ENCODE data around the gene GALK2. TPM values are rescaled to one million over a fixed set of nuclear protein-coding genes. Genes with fewer than 3 reads are reported as not detected.

The GALK2 gene
- total and polyA plus RNA-seq, 2 experiments from 2014 or later: 25.3 to 31.4 TPM

DNA sequence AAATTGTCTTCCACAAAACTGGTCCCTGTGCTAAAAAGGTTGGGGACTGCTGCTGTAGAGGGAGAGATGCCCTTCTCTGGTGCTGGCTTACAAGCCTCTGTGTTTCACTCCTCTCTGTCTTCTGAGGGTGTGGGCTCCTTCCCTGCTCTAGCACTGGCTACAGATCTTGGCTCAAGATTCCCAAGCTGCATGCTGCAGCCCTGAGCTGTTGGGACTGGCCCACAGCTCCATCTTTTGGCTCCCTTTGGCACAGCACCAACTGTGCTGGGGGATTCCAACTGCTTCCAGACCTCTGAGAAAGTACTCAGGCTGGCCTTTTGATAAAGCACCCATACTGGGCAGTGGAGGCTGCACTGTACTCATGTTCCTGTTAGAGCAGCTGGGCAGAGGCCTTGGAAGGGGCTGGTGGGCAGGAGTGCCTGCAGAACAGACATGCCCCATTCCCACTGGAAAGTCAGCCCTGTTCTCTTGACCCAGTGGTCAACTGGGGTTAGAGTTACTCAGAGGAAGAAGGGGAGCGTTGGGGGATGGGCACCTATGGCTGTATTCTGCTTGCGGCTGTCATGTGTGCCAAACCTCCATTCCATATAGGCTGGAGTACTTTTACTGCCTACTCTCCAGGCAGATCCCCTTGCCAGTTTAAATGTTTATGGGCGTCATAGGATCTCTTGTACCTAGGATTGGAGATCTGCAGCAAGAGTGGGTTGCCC, 55.7 kb downstream of the GALK2 start:
- peak; percentile 45 for DNase-seq (ENCODE audit: low spot score)
- Histone ChIP-seq H3K4me2 (no peak overlapping the region), H4K20me1 (ENCODE audit: insufficient read depth, poor library complexity, severe bottlenecking) (no peaks in the 10 kb centered on the region), H3K27me3 (no peaks in the 10 kb centered on the region), H3K27ac (no peak overlapping the region), H3K9me2 (replicated peaks; ENCODE audit: insufficient read depth) (no peaks in the 10 kb centered on the region), H3K4me3 (no peak overlapping the region), H3K36me3 (replicated peaks; ENCODE audit: insufficient read depth, low read depth) (no peaks in the 10 kb centered on the region), H3K4me1 (ENCODE audit: insufficient read depth) (no peaks in the 10 kb centered on the region), H3K79me2 (peaks cover 34% of the 10 kb centered on the region), H3K9me3 (ENCODE audit: low read depth) (no peaks in the 10 kb centered on the region), H2AFZ (no peak overlapping the region)
- TF ChIP-seq CTCF (IDR thresholded peaks at IDR 0.05; ENCODE audit: poor library complexity): peak; percentile 26
- no peak for TF ChIP-seq EZH2phosphoT487 (IDR thresholded peaks at IDR 0.05; ENCODE audit: low read depth, severe bottlenecking, unreplicated experiment)
- no peak for TF ChIP-seq EZH2 (IDR thresholded peaks at IDR 0.05; ENCODE audit: borderline replicate concordance)
- 91% methylated on average over 3 of the region's 3 CpGs for WGBS (ENCODE audit: low lambda C conversion rate, missing lambda C conversion rate)

- DNase-seq (ENCODE audit: low spot score): no peak
- no peak overlapping the region for H3K4me2 ChIP-seq
- no peaks in the 10 kb centered on the region for H3K27me3 ChIP-seq
- H3K4me1 ChIP-seq (ENCODE audit: insufficient read depth): no peaks in the 10 kb centered on the region
- no peak overlapping the region for H3K4me3 ChIP-seq
- H3K9me2 ChIP-seq (replicated peaks; ENCODE audit: insufficient read depth): no peaks in the 10 kb centered on the region
- no peak overlapping the region for H3K27ac ChIP-seq
- H4K20me1 ChIP-seq (ENCODE audit: insufficient read depth, poor library complexity, severe bottlenecking): no peaks in the 10 kb centered on the region
- no peaks in the 10 kb centered on the region for H3K9me3 ChIP-seq (ENCODE audit: low read depth)
- no peaks in the 10 kb centered on the region for H3K36me3 ChIP-seq (replicated peaks; ENCODE audit: insufficient read depth, low read depth)
- H2AFZ ChIP-seq: no peak overlapping the region
- peaks cover 28% of the 10 kb centered on the region for H3K79me2 ChIP-seq
- TF ChIP-seq EZH2 (IDR thresholded peaks at IDR 0.05; ENCODE audit: borderline replicate concordance) (no peak), CTCF (IDR thresholded peaks at IDR 0.05; ENCODE audit: poor library complexity) (no peak), EZH2phosphoT487 (IDR thresholded peaks at IDR 0.05; ENCODE audit: low read depth, severe bottlenecking, unreplicated experiment) (no peak)
Observed at GRCh38 chr15:49227602-49228001, 57.6 kb downstream of the GALK2 start.

DNA sequence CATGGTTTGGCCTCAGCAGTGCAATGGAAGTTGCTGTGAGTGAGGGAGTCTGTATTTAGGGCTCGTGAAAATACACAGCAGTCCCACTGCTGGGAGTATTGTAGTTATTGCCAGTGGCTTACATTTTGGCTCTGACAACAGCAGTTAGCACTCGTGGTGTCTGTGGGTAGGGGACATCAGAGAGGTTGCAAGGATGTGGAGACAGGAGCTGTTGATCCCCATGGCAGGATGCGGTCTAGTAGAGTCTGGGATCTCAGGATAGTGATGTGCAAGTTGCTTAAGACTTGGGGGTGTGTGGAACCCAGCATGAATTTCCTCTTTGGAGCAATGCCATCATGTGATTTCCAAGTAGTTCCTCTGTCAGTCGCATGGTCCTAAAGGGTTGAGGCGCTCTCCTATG, 59.9 kb downstream of the GALK2 start:
- WGBS (ENCODE audit: low lambda C conversion rate, missing lambda C conversion rate): 100% methylated on average over 5 of the region's 5 CpGs
- Histone ChIP-seq H3K27ac (no peak overlapping the region), H3K4me2 (no peak overlapping the region), H3K36me3 (replicated peaks; ENCODE audit: insufficient read depth, low read depth) (no peaks in the 10 kb centered on the region), H4K20me1 (ENCODE audit: insufficient read depth, poor library complexity, severe bottlenecking) (no peaks in the 10 kb centered on the region), H3K4me3 (no peak overlapping the region), H3K27me3 (no peaks in the 10 kb centered on the region), H3K9me2 (replicated peaks; ENCODE audit: insufficient read depth) (no peaks in the 10 kb centered on the region), H3K4me1 (ENCODE audit: insufficient read depth) (no peaks in the 10 kb centered on the region), H3K79me2 (peaks cover 16% of the 10 kb centered on the region), H3K9me3 (ENCODE audit: low read depth) (no peaks in the 10 kb centered on the region), H2AFZ (no peak overlapping the region)
- no peak for TF ChIP-seq EZH2 (IDR thresholded peaks at IDR 0.05; ENCODE audit: borderline replicate concordance)
- TF ChIP-seq EZH2phosphoT487 (IDR thresholded peaks at IDR 0.05; ENCODE audit: low read depth, severe bottlenecking, unreplicated experiment): no peak
- TF ChIP-seq CTCF (IDR thresholded peaks at IDR 0.05; ENCODE audit: poor library complexity): no peak
- no peak for DNase-seq (ENCODE audit: low spot score)

Data from hepatocyte (in vitro differentiated cells).